ENCODE data around the gene SDC4.

Gene SDC4

GRCh38 chr20:45294659-45295058 lies 53.6 kb downstream of the SDC4 start:
- no peak for DNase-seq
- no peak overlapping the region for H4K12ac ChIP-seq (ENCODE audit: low read depth, low read length)
- H3K4ac ChIP-seq (ENCODE audit: low read depth, low read length), result no peak overlapping the region
- no peak overlapping the region for H3K4me2 ChIP-seq (ENCODE audit: low read length)
- no peak overlapping the region for H3K23ac ChIP-seq (ENCODE audit: low read length)
- H2BK12ac ChIP-seq (ENCODE audit: low read length), result no peak overlapping the region
- no peaks in the 10 kb centered on the region for H3K9me3 ChIP-seq (ENCODE audit: insufficient read depth, low read depth, low read length)
- H2BK5ac ChIP-seq (ENCODE audit: low read depth, low read length, poor library complexity), result no peak overlapping the region
- no peaks in the 10 kb centered on the region for H3K79me2 ChIP-seq (ENCODE audit: control insufficient read depth, insufficient read depth, low read length, poor library complexity)
- peaks cover 6% of the 10 kb centered on the region for H3K27me3 ChIP-seq (ENCODE audit: insufficient read depth, low read length)
- H2AFZ ChIP-seq (ENCODE audit: insufficient read depth, low read length, poor library complexity), result no peak overlapping the region
- H3K9ac ChIP-seq (ENCODE audit: low read length), result no peak overlapping the region
- no peak overlapping the region for H3K4me3 ChIP-seq (ENCODE audit: low read depth, low read length)
- no peak overlapping the region for H3K14ac ChIP-seq (ENCODE audit: low read length)
- no peak overlapping the region for H2BK120ac ChIP-seq (ENCODE audit: insufficient read depth, low read length, poor library complexity)
- no peak overlapping the region for H4K91ac ChIP-seq (ENCODE audit: low read depth, low read length)
- H3K27ac ChIP-seq (ENCODE audit: low read depth, low read length), result no peak overlapping the region
- H3K4me1 ChIP-seq (ENCODE audit: control insufficient read depth in 1 of 2, insufficient read depth in 2 of 2, low read length in 2 of 2), result peaks cover 3 to 8% of the 10 kb centered on the region in 2 experiments
- H3K36me3 ChIP-seq (ENCODE audit: control insufficient read depth in 1 of 2, insufficient read depth in 2 of 2, low read length in 2 of 2), result no peaks in the 10 kb centered on the region
- no peak overlapping the region for H3K18ac ChIP-seq (ENCODE audit: low read length)
- peaks cover 5% of the 10 kb centered on the region for H3K79me1 ChIP-seq (ENCODE audit: low read length)
- WGBS (ENCODE audit: extremely low coverage, insufficient coverage, insufficient read length), result no CpG with 5 or more reads among the region's 1 CpG
- H4K8ac ChIP-seq (ENCODE audit: low read depth, low read length), result no peak overlapping the region
- no peak overlapping the region for H2AK5ac ChIP-seq (ENCODE audit: low read length)

GRCh38 chr20:45294003-45294368 lies 54.2 kb downstream of the SDC4 start:
- H3K79me2 ChIP-seq (ENCODE audit: control insufficient read depth, insufficient read depth, low read length, poor library complexity), result no peaks in the 10 kb centered on the region
- no peak for DNase-seq
- H2BK12ac ChIP-seq (ENCODE audit: low read length), result no peak overlapping the region
- H3K9me3 ChIP-seq (ENCODE audit: insufficient read depth, low read depth, low read length), result no peaks in the 10 kb centered on the region
- H2BK5ac ChIP-seq (ENCODE audit: low read depth, low read length, poor library complexity), result no peak overlapping the region
- no peak overlapping the region for H3K27ac ChIP-seq (ENCODE audit: low read depth, low read length)
- no peak overlapping the region for H4K91ac ChIP-seq (ENCODE audit: low read depth, low read length)
- peaks cover 3 to 8% of the 10 kb centered on the region in 2 experiments for H3K4me1 ChIP-seq (ENCODE audit: control insufficient read depth in 1 of 2, insufficient read depth in 2 of 2, low read length in 2 of 2)
- WGBS (ENCODE audit: extremely low coverage, insufficient coverage, insufficient read length), result no CpG with 5 or more reads among the region's 5 CpGs
- no peak overlapping the region for H2AFZ ChIP-seq (ENCODE audit: insufficient read depth, low read length, poor library complexity)
- H3K27me3 ChIP-seq (ENCODE audit: insufficient read depth, low read length), result peaks cover 6% of the 10 kb centered on the region
- no peak overlapping the region for H3K9ac ChIP-seq (ENCODE audit: low read length)
- H4K8ac ChIP-seq (ENCODE audit: low read depth, low read length), result no peak overlapping the region
- H3K4ac ChIP-seq (ENCODE audit: low read depth, low read length), result no peak overlapping the region
- H2BK120ac ChIP-seq (ENCODE audit: insufficient read depth, low read length, poor library complexity), result no peak overlapping the region
- no peak overlapping the region for H2AK5ac ChIP-seq (ENCODE audit: low read length)
- H3K4me3 ChIP-seq (ENCODE audit: low read depth, low read length), result no peak overlapping the region
- no peaks in the 10 kb centered on the region for H3K36me3 ChIP-seq (ENCODE audit: control insufficient read depth in 1 of 2, insufficient read depth in 2 of 2, low read length in 2 of 2)
- peaks cover 5% of the 10 kb centered on the region for H3K79me1 ChIP-seq (ENCODE audit: low read length)
- no peak overlapping the region for H3K23ac ChIP-seq (ENCODE audit: low read length)
- no peak overlapping the region for H3K4me2 ChIP-seq (ENCODE audit: low read length)
- no peak overlapping the region for H3K14ac ChIP-seq (ENCODE audit: low read length)
- H3K18ac ChIP-seq (ENCODE audit: low read length), result no peak overlapping the region
- H4K12ac ChIP-seq (ENCODE audit: low read depth, low read length), result no peak overlapping the region

- Histone ChIP-seq H3K27ac (ENCODE audit: low read depth, low read length) (no peak overlapping the region), H3K4me3 (ENCODE audit: low read depth, low read length) (peak overlapping the region; percentile 69), H2BK12ac (ENCODE audit: low read length) (peak overlapping the region; percentile 37), H2BK120ac (ENCODE audit: insufficient read depth, low read length, poor library complexity) (peak overlapping the region; percentile 34), H4K8ac (ENCODE audit: low read depth, low read length) (peak overlapping the region; percentile 90), H2AFZ (ENCODE audit: insufficient read depth, low read length, poor library complexity) (peak overlapping the region; percentile 92), H3K9ac (ENCODE audit: low read length) (peak overlapping the region; percentile 33), H3K27me3 (ENCODE audit: insufficient read depth, low read length) (peaks cover 6% of the 10 kb centered on the region), H3K23ac (ENCODE audit: low read length) (no peak overlapping the region), H4K12ac (ENCODE audit: low read depth, low read length) (peak overlapping the region; percentile 76), H3K9me3 (ENCODE audit: insufficient read depth, low read depth, low read length) (no peaks in the 10 kb centered on the region), H3K79me1 (ENCODE audit: low read length) (peaks cover 5% of the 10 kb centered on the region), H4K91ac (ENCODE audit: low read depth, low read length) (peak overlapping the region; percentile 72), H3K4me1 (ENCODE audit: control insufficient read depth in 1 of 2, insufficient read depth in 2 of 2, low read length in 2 of 2) (peaks cover 3 to 8% of the 10 kb centered on the region in 2 experiments), H2BK5ac (ENCODE audit: low read depth, low read length, poor library complexity) (no peak overlapping the region), H3K18ac (ENCODE audit: low read length) (peak overlapping the region; percentile 65), H3K4ac (ENCODE audit: low read depth, low read length) (peak overlapping the region; percentile 19), H3K14ac (ENCODE audit: low read length) (peak overlapping the region; percentile 75), H2AK5ac (ENCODE audit: low read length) (no peak overlapping the region), H3K4me2 (ENCODE audit: low read length) (peak overlapping the region; percentile 82), H3K36me3 (ENCODE audit: control insufficient read depth in 1 of 2, insufficient read depth in 2 of 2, low read length in 2 of 2) (no peaks in the 10 kb centered on the region), H3K79me2 (ENCODE audit: control insufficient read depth, insufficient read depth, low read length, poor library complexity) (no peaks in the 10 kb centered on the region)
- peak; percentile 61 to 83 for DNase-seq
- no CpG with 5 or more reads among the region's 79 CpGs for WGBS (ENCODE audit: extremely low coverage, insufficient coverage, insufficient read length)
Observed at GRCh38 chr20:45293041-45294002, 54.9 kb downstream of the SDC4 start.

- no peak for DNase-seq
- H3K79me2 ChIP-seq (ENCODE audit: control insufficient read depth, insufficient read depth, low read length, poor library complexity), result no peaks in the 10 kb centered on the region
- no peak overlapping the region for H3K4me2 ChIP-seq (ENCODE audit: low read length)
- no peaks in the 10 kb centered on the region for H3K9me3 ChIP-seq (ENCODE audit: insufficient read depth, low read depth, low read length)
- no peak overlapping the region for H3K18ac ChIP-seq (ENCODE audit: low read length)
- peaks cover 5% of the 10 kb centered on the region for H3K79me1 ChIP-seq (ENCODE audit: low read length)
- no peak overlapping the region for H3K4ac ChIP-seq (ENCODE audit: low read depth, low read length)
- H3K14ac ChIP-seq (ENCODE audit: low read length), result no peak overlapping the region
- no peak overlapping the region for H3K23ac ChIP-seq (ENCODE audit: low read length)
- H4K91ac ChIP-seq (ENCODE audit: low read depth, low read length), result no peak overlapping the region
- H3K27me3 ChIP-seq (ENCODE audit: insufficient read depth, low read length), result peaks cover 6% of the 10 kb centered on the region
- WGBS (ENCODE audit: extremely low coverage, insufficient coverage, insufficient read length), result no CpG with 5 or more reads among the region's 2 CpGs
- no peak overlapping the region for H2BK120ac ChIP-seq (ENCODE audit: insufficient read depth, low read length, poor library complexity)
- H4K8ac ChIP-seq (ENCODE audit: low read depth, low read length), result no peak overlapping the region
- no peak overlapping the region for H4K12ac ChIP-seq (ENCODE audit: low read depth, low read length)
- no peak overlapping the region for H2AK5ac ChIP-seq (ENCODE audit: low read length)
- H3K27ac ChIP-seq (ENCODE audit: low read depth, low read length), result no peak overlapping the region
- H2BK12ac ChIP-seq (ENCODE audit: low read length), result no peak overlapping the region
- H2AFZ ChIP-seq (ENCODE audit: insufficient read depth, low read length, poor library complexity), result no peak overlapping the region
- H3K4me1 ChIP-seq (ENCODE audit: control insufficient read depth in 1 of 2, insufficient read depth in 2 of 2, low read length in 2 of 2), result peaks cover 3 to 8% of the 10 kb centered on the region in 2 experiments
- H3K4me3 ChIP-seq (ENCODE audit: low read depth, low read length), result no peak overlapping the region
- H3K9ac ChIP-seq (ENCODE audit: low read length), result no peak overlapping the region
- H3K36me3 ChIP-seq (ENCODE audit: control insufficient read depth in 1 of 2, insufficient read depth in 2 of 2, low read length in 2 of 2), result no peaks in the 10 kb centered on the region
- H2BK5ac ChIP-seq (ENCODE audit: low read depth, low read length, poor library complexity), result no peak overlapping the region
Observed at GRCh38 chr20:45292343-45292742, 55.9 kb downstream of the SDC4 start.
